Progenitor cell of endocrine pancreas (in vitro differentiated cells): Measurements from ENCODE around the gene GDPD3. TPM values are rescaled to one million over a fixed set of nuclear protein-coding genes. Genes with fewer than 3 reads are reported as not detected.

Experiments used
- DNase-seq: peaks from one replicate; pipeline ENCODE4 v3.0.0; 2021; ENCODE audit warnings: low spot score; ENCODE audit not compliant: unreplicated experiment
- H3K27ac Mint-ChIP-seq: 2 replicates; pipeline ENCODE4 v1.8.0; 2021; ENCODE audit warnings: mild to moderate bottlenecking, moderate library complexity, mixed read lengths
- H3K27me3 Mint-ChIP-seq: 2 replicates; pipeline ENCODE4 v1.8.0; 2021; ENCODE audit warnings: mixed read lengths
- H3K36me3 Mint-ChIP-seq: 2 replicates; pipeline ENCODE4 v1.8.0; 2022; ENCODE audit warnings: mixed read lengths; ENCODE audit not compliant: insufficient read depth
- H3K4me1 Mint-ChIP-seq: 2 replicates; pipeline ENCODE4 v1.8.0; 2021; ENCODE audit warnings: low read depth, mixed read lengths
- H3K4me3 Mint-ChIP-seq: 2 replicates; pipeline ENCODE4 v1.8.0; 2021; ENCODE audit warnings: low read depth, mild to moderate bottlenecking, moderate library complexity, mixed read lengths
- H3K9me3 Mint-ChIP-seq: 2 replicates; pipeline ENCODE4 v1.8.0; 2021; ENCODE audit warnings: low read depth, mixed read lengths
- CTCF ChIP-seq: fragments of 200-600 bp; sonication (generic); IDR thresholded peaks from one replicate; pipeline ENCODE4 v1.5.0; 2021; ENCODE audit warnings: antibody characterized with exemption, mild to moderate bottlenecking; ENCODE audit not compliant: unreplicated experiment
- total RNA-seq: library from RNA; stranded (reverse); gene quantifications from 2 replicates; pipeline ENCODE4 v1.2.1, GENCODE V29; 2021

The GDPD3 gene
- total RNA-seq, 1 donor from 2014 or later: 13.3 TPM

- no peak overlapping the region for H3K4me3 Mint-ChIP-seq
- H3K27ac Mint-ChIP-seq: no peak overlapping the region
- H3K4me1 Mint-ChIP-seq: peaks cover 11% of the 10 kb centered on the region
- H3K36me3 Mint-ChIP-seq: peaks cover 10% of the 10 kb centered on the region
- no peaks in the 10 kb centered on the region for H3K27me3 Mint-ChIP-seq
- DNase-seq: no peak
- no peak for TF ChIP-seq CTCF
- H3K9me3 Mint-ChIP-seq: no peaks in the 10 kb centered on the region
Measured at GRCh38 chr16:30088237-30088831, 25.0 kb downstream of the GDPD3 start.

- peaks cover 9% of the 10 kb centered on the region for H3K4me1 Mint-ChIP-seq
- no peaks in the 10 kb centered on the region for H3K9me3 Mint-ChIP-seq
- H3K27ac Mint-ChIP-seq: no peak overlapping the region
- H3K27me3 Mint-ChIP-seq: no peaks in the 10 kb centered on the region
- no peak overlapping the region for H3K4me3 Mint-ChIP-seq
- no peak for TF ChIP-seq CTCF
- H3K36me3 Mint-ChIP-seq: peaks cover 11% of the 10 kb centered on the region
- DNase-seq: no peak
Measured at GRCh38 chr16:30087181-30087898, 26.0 kb downstream of the GDPD3 start.

DNA sequence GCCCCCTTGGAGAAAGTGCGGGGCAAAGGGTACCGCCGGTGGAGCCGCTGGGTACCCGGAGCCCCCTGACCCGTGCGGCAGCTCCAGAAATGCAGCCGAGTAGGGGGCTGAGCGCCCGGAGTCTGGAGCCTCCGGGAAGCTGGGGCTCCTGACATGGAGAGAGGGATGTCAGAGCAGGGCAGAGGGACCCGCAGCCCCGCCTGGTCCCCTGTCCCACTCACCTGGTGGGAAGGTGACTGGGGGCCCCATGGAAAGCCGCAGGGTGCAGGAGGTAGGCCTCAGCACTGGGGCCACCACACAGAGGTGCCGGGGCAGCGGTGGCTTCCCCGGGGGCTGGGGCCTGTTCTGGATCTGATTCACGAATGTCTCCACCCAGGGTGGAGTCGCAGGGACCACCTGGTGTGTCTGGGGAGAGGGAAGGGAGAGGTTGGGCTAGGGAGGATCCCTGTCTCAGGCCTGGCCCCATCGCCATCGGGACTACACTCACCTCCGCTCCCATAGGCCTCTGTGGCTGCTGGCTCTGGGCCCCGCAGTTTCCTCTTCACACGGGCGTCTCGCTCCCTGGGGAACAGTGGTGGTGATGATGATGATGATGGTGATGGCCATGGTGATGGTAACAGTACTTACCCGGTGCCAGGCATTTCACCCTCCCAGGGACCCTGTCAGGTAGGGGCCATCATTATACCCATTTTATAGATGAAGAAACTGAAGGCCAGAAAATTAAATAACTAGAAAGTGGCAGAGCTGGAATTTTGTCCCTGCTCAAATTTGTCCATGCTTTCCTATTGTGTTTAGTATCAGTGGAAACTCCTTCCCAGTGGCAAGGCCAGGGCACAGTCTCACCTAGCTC lies 26.8 kb downstream of the GDPD3 start:
- H3K9me3 Mint-ChIP-seq: no peaks in the 10 kb centered on the region
- no peaks in the 10 kb centered on the region for H3K27me3 Mint-ChIP-seq
- no peak overlapping the region for H3K4me3 Mint-ChIP-seq
- no peak overlapping the region for H3K27ac Mint-ChIP-seq
- TF ChIP-seq CTCF: no peak
- peaks cover 3% of the 10 kb centered on the region for H3K4me1 Mint-ChIP-seq
- no peak for DNase-seq
- H3K36me3 Mint-ChIP-seq: peaks cover 14% of the 10 kb centered on the region

GRCh38 chr16:30085820-30086219 lies 27.5 kb downstream of the GDPD3 start:
- Mint-ChIP-seq H3K4me1 (peaks cover 3% of the 10 kb centered on the region), H3K27ac (no peak overlapping the region), H3K27me3 (no peaks in the 10 kb centered on the region), H3K9me3 (no peaks in the 10 kb centered on the region), H3K4me3 (no peak overlapping the region), H3K36me3 (peaks cover 14% of the 10 kb centered on the region)
- no peak for TF ChIP-seq CTCF
- no peak for DNase-seq

DNA sequence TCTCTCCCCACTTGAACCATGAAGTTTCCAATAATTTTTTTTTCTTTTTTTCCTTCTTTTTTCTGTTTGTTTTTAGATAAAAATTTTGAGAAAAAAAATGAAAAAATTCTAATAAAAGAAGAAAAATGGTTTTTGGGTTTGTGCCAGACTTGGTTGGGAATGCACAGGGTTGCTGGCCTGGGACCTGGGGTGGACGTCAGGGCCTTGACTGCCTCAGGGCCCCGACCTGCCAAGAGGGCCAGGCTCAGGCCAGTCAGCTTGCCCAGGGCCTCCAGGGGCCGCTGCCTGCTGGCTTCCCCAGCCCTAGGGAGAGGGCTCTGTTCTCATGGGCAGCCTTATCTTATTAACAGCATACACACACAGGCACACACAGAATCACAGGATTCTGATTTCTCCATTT lies 28.1 kb downstream of the GDPD3 start:
- Mint-ChIP-seq H3K27me3 (no peaks in the 10 kb centered on the region), H3K36me3 (peaks cover 14% of the 10 kb centered on the region), H3K9me3 (no peaks in the 10 kb centered on the region), H3K27ac (no peak overlapping the region), H3K4me3 (no peak overlapping the region), H3K4me1 (peaks cover 2% of the 10 kb centered on the region)
- DNase-seq: no peak
- TF ChIP-seq CTCF: no peak
